Prostate gland (tissue), 2 donors: Measurements from ENCODE around the gene GPATCH8.

Experiments
- CTCF ChIP-seq, 4 experiments: fragments of 200-600 bp in 2 of 4; fragments of 450-650 bp in 2 of 4; sonication (generic) in 2 of 4; IDR thresholded peaks; 1 replicate in 3 of 4; 2 replicates in 1 of 4; pipeline ENCODE4 v1.5.1; 2016 to 2019; ENCODE audit warnings: antibody characterized with exemption in 4 of 4, mild to moderate bottlenecking in 2 of 4, moderate library complexity in 2 of 4
- POLR2A ChIP-seq: fragments of 450-650 bp; IDR thresholded peaks from one replicate; pipeline ENCODE4 v1.6.1; 2016; ENCODE audit warnings: antibody characterized with exemption, mild to moderate bottlenecking
- POLR2AphosphoS5 ChIP-seq: sonication (generic); formaldehyde crosslinking; IDR thresholded peaks from one replicate; pipeline ENCODE4 v1.6.1; 2017; ENCODE audit warnings: antibody characterized with exemption

- TF ChIP-seq CTCF (IDR thresholded peaks at IDR 0.05) (no peak), POLR2A (no peak), POLR2AphosphoS5 (no peak)
These were observed 112.8 kb downstream of the GPATCH8 start for GRCh38 chr17:44390250-44390870.
